Measurements from ENCODE around the gene C7orf57.

C7orf57 gene

DNA sequence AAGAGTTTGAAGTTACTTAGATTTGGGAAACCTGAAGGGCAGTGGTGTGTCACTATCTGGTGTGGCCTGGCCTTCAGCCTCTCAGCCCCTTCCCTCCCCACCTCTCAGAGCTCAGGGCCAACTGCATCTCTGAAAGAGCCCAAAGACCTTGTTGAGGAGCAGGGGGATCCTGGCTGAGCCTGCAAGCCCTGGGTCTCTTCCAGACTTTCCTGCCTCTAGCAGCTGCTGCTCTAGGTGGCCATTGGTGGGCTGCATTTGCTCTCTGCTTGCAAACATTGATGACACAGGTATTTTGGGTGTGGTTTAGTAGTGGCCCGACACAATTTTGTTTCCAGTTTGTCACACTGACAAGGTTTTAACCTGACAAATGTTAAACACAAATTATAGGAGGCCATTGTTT lies 50.6 kb downstream of the C7orf57 start:
- DNase-seq = no peak

- peak; percentile 89 to 97 (median 91) for DNase-seq
Measured at GRCh38 chr7:48087349-48087748, 52.0 kb downstream of the C7orf57 start.

- peak; percentile 95 to 98 (median 96) for DNase-seq
Measured at GRCh38 chr7:48088559-48089045, 53.3 kb downstream of the C7orf57 start.

- DNase-seq = peak; percentile 96 to 99 (median 97)
Measured at GRCh38 chr7:48089046-48090003, 54.0 kb downstream of the C7orf57 start, which contains the start of gene UPP1. UPP1 (plus strand) TSS chr7:48089265; CDS start chr7:48094784, 5,519 bp downstream.

DNA sequence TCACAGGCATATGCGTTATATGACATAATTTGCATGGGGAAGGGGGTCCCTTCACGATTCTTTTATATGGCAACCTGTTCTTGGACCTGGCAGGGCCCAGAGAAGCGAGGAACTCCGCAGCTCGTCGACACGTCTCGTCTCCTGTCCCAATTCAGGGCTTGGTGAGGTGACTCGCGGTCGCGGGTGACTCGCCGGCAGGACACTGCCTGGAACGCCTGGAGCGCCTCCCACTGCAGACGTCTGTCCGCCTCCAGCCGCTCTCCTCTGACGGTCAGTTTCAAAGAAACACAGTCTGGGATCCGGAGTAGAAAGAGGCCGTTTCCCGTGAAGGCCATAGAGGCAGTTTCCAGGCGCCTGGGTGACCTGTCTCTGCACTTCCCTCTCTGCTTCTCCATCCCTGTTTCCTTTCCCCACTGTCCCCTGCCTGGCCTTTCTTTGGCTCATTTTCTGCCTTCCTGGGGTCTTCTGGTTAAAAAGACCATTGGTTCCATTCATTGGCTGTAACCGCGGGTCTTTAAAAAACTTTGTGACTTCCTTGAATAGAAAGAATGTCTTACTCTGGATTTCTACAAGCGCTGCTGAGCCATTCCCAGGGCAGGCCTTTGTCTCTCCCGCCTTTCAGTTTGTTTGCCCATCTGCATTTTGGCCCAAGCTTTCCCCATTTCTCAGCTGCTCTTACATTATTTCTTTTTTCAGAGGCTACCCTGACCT lies 54.9 kb downstream of the C7orf57 start:
- DNase-seq = peak; percentile 66 to 79 (median 76)

GRCh38 chr7:48091506-48092433 lies 56.4 kb downstream of the C7orf57 start:
- no peak for DNase-seq

DNA sequence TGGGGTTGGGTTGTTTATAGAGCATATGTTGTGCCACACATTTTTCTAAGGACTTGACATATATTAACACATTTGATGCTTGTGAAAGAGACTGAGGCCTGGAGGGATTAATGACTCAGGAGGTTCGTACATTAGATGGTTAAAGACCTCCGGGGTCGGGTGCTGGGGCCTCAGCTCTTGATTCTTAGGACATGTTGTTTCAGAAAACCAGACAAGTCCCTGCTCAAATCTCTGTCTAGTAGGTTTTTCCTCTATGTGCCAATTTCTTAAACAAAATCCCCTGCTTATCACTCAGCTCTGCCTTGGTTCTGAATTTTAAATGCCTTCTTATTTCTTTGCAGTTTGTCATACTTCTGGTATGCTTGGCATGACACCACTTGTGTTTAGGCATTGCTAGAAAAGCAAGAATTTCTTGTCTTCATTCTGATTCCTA lies 59.5 kb downstream of the C7orf57 start:
- DNase-seq = no peak

DNA sequence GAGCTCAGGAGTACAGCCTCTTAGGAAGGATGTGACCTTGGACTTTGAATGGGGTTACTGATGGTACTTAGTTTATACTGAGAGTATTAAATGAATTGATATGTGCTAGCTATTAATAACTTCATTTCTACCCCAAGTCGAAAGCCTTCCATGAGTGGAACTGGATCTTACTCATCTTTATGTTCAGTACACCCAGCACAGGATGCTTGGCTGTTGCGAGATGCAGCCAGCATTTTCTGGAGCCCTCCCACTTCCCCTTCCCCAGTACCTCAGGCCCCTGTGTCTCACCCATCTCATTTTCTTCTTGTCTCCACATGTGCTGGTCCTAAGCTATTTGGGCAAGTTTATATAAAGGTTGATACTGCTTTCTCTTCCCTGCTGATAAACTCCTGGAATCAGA lies 60.9 kb downstream of the C7orf57 start:
- DNase-seq = peak; percentile 50 to 64 (median 62)

DNA sequence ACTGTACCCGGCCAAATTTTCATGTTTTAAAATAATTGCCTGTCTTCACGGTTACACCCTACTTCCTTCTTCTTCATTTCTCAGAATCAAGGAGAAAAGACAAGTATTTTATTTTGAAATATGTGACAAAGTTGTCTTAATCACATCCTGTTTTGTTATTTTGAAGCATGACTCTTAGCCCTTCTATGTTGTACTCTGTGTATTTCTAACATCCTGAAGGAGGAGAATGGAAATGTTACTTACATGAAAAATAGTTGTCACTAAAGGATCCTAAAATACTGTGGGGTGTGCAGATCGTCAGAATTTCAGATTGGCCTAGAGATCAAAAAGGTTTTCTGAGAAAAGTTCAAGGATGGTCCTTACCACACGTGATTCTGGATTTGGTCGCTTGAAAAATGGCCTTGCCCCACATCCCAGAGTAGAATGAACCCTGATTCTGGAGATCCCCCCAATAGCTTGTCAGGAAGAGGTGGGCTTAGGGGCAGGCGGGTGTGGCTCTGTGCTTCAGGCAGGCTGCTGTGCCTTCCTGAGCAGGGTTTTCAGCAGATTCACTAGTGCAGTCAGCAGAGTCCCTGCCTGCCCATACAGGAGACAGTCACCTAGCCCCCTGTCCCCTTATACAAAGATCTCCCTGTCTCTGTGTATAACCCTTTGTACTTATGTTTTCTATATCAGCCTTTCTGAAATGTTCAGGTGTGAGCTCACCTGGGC lies 62.3 kb downstream of the C7orf57 start:
- peak in 2 of 3 donors; percentile 74 to 82 for DNase-seq

- DNase-seq = no peak
Measured at GRCh38 chr7:48098846-48099245, 63.5 kb downstream of the C7orf57 start.

GRCh38 chr7:48099781-48100180 lies 64.4 kb downstream of the C7orf57 start:
- no peak for DNase-seq

DNA sequence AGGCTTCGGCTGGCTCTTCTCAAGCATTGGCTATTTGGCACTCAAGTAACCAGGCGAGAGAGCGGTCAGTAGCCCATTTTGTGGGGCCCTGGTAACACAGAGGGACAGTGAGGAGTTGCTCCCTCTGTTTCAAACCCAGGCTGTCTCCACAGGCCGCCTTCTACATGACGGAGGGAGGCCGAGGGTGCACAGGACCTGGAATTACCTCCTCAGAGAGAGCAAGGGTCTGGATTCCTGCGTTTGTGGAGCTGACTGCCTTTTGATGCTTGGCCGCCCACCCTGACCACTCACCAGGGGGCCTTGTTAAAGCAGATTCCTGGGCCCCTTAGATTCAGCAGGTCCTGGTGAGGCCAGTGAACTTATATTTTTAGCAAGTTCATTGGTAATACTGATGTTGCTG lies 66.0 kb downstream of the C7orf57 start:
- no peak for DNase-seq

DNA sequence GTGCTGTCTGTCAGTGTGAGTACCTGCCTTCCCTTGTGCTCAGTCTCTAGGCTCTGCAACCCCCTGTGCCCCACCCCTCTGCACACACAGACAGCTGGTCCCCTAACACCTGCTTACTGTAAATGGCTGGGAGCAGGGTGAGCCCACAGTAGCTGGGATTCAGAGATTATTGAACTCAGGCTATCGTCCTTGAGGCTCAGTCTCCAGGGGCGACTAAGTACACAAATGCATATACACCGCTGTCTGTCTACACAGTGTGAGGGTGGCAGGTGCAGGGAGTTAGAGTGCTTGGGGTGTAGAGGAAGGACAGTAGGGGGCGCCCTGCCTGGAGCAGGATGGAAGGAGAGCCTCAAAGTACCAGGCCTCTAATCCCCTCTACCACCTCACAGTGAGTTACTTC lies 66.6 kb downstream of the C7orf57 start:
- peak in 1 of 3 donors; percentile 47 for DNase-seq

DNA sequence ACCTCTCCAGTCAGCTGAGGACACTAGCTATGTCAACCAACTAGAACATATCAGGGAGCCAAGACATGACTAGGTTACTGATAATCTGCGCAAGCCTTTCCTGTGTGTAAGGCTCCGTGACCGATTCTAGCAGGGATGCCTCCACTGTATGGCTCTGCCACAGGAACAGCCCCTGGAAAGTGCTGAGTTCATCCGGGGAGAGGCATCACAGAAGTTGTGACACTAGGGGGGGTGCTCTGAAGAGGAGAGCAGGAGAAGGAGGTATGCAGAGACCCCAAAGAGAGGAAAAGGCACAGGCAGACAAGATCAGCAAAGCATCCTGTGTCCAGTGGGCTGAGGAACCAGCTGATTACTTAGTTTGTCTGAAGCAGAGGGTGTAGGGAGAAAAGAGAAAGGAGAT lies 67.2 kb downstream of the C7orf57 start:
- no peak for DNase-seq

DNA sequence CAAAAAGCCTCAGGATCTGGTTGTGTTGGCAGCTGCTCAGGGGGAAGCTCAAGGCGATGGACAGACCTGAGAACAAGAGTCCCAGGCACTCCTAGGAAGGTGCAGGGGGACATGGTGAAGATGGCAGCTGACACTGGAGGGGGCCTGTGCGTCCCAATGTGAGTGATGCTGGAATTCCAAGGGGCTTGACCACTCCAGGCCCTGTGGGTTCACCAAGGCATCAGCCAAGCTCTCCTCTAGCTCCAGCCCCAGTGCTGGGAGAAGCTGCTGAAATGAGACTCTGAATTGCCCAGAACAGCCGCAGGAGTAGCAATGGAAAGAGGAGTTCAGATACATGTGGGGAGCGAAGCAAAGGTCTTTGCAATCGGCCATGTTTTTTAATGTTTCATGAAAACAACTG lies 69.7 kb downstream of the C7orf57 start:
- no peak for DNase-seq

GRCh38 chr7:48106906-48107659 lies 71.7 kb downstream of the C7orf57 start:
- no peak for DNase-seq

- no peak for DNase-seq
Measured at GRCh38 chr7:48107926-48108472, 72.7 kb downstream of the C7orf57 start.

- DNase-seq = no peak
Measured at GRCh38 chr7:48108959-48109847, 73.9 kb downstream of the C7orf57 start.

- peak; percentile 63 to 73 (median 73) for DNase-seq
Measured at GRCh38 chr7:48109848-48110663, 74.7 kb downstream of the C7orf57 start.

All from suppressor macrophage treated with lipopolysaccharide for 1 hour (primary cell).